ENCODE data around the gene CDNF.

DNA sequence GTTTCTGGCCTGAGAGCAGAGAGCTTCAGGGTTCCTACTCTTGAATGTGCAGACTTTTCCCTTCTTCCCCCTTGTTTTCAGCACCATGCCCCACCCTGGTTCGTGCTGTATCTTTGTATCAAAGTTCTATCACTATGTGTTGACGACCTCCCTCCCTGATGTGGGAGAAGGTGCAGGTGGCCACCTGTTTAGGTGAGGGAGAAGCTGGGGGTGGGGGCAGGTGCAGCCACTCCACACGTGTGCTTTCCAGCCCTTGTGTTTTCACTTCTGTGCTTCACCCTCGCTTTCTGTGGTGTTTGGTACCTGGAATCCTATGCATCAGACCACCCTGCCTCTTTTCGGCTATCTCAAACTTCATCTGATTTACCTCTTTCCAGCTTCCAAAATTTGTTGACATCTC, 21.2 kb upstream of the CDNF start:
- TF ChIP-seq POLR2A (IDR thresholded peaks at IDR 0.05; ENCODE audit: low read depth, low read length) (no peak), POLR2AphosphoS5 (IDR thresholded peaks at IDR 0.05; ENCODE audit: low read depth, low read length) (no peak)

Data from GM12891 (cell line).